SH-SY5Y (cell line): ENCODE data around the gene HSD11B1.

Experiments used
- GATA2 ChIP-seq: IDR thresholded peaks from 2 replicates; pipeline ENCODE4 v1.6.1; 2011; ENCODE audit warnings: mild to moderate bottlenecking, low read depth, low read length
- GATA3 ChIP-seq: IDR thresholded peaks from 2 replicates; pipeline ENCODE4 v1.6.1; 2011; ENCODE audit warnings: low read depth, mild to moderate bottlenecking, low read length, moderate library complexity

GRCh38 chr1:209667708-209668107, 36.9 kb upstream of the HSD11B1 start:
- TF ChIP-seq GATA2 (no peak), GATA3 (no peak)
